H1 (cell line): ENCODE results near the gene KRAS. TPM values are rescaled to one million over a fixed set of nuclear protein-coding genes. Genes with fewer than 3 reads are reported as not detected.

Source experiments
- CTCF ChIA-PET: fragments of 300-600 bp; sonication (Branson Sonifier 250); formaldehyde crosslinking; loops from one replicate; lab custom pipeline; 2021; ENCODE audit not compliant: partially characterized antibody; lab: Charles Lee
- POLR2A ChIA-PET: fragments of 300-600 bp; sonication (Branson Sonifier 250); formaldehyde crosslinking; loops from one replicate; lab custom pipeline; 2021; ENCODE audit warnings: inconsistent platforms; ENCODE audit not compliant: partially characterized antibody; lab: Charles Lee
- DNase-seq, 2 experiments: peaks; one replicate each; pipeline versions ENCODE4 v3.0.0 to v3.0.0-alpha.2; 2010 to 2022; ENCODE audit warnings: low spot score in 2 of 2, low read depth in 1 of 2, mixed read lengths in 1 of 2
- FAIRE-seq: peaks from 2 replicates; lab custom pipeline; 2011; peaks lifted over from hg19 to GRCh38; lab: Jason Lieb, UNC
- H2AFZ ChIP-seq: 2 replicates; pipeline ENCODE4 v1.8.1; 2012; ENCODE audit warnings: low read length, inconsistent platforms
- H2AK5ac ChIP-seq: 2 replicates; pipeline ENCODE4 v1.6.1; 2013; ENCODE audit warnings: low read depth, low read length
- H2BK120ac ChIP-seq: replicated peaks from 2 replicates; pipeline ENCODE3; 2013; ENCODE audit warnings: low read depth, low read length, inconsistent platforms
- H2BK12ac ChIP-seq: 2 replicates; pipeline ENCODE4 v1.6.1; 2013; ENCODE audit warnings: low read depth, low read length
- H2BK15ac ChIP-seq: 2 replicates; pipeline ENCODE4 v1.6.1; 2013; ENCODE audit warnings: low read length
- H2BK20ac ChIP-seq: 2 replicates; pipeline ENCODE4 v1.6.1; 2013; ENCODE audit warnings: low read length
- H2BK5ac ChIP-seq: 2 replicates; pipeline ENCODE4 v1.6.1; 2013; ENCODE audit warnings: low read depth, low read length
- H3K14ac ChIP-seq: 2 replicates; pipeline ENCODE4 v1.6.1; 2013; ENCODE audit warnings: inconsistent platforms; ENCODE audit not compliant: insufficient read length
- H3K18ac ChIP-seq: 2 replicates; pipeline ENCODE4 v1.6.1; 2013; ENCODE audit warnings: low read length; ENCODE audit errors: extremely low read depth
- H3K23ac ChIP-seq: 2 replicates; pipeline ENCODE4 v1.6.1; 2013; ENCODE audit warnings: inconsistent platforms; ENCODE audit not compliant: insufficient read length
- H3K23me2 ChIP-seq: 2 replicates; pipeline ENCODE4 v1.6.1; 2013; ENCODE audit warnings: low read depth, low read length
- H3K27ac ChIP-seq: 2 replicates; pipeline ENCODE4 v1.6.1; 2011; ENCODE audit warnings: low read depth, low read length, inconsistent platforms
- H3K27me3 ChIP-seq, 4 experiments: replicated peaks in 1 of 4; 1 replicate in 1 of 4; 2 replicates in 3 of 4; pipeline versions ENCODE4 v1.6.1 to v1.8.1; 2011 to 2013; ENCODE audit warnings: low read length in 3 of 4, mild to moderate bottlenecking in 3 of 4, inconsistent platforms in 2 of 4, mixed read lengths in 2 of 4, moderate library complexity in 1 of 4; ENCODE audit not compliant: control insufficient read depth in 3 of 4, insufficient read depth in 3 of 4; ENCODE audit errors: extremely low read depth in 1 of 4
- H3K36me3 ChIP-seq, 4 experiments: 2 replicates each; pipeline versions ENCODE4 v1.6.1 to v1.8.1; 2011 to 2013; ENCODE audit warnings: mild to moderate bottlenecking in 4 of 4, low read length in 3 of 4, moderate library complexity in 2 of 4, control low read depth in 1 of 4, inconsistent platforms in 1 of 4; ENCODE audit not compliant: insufficient read depth in 4 of 4, control insufficient read depth in 2 of 4
- H3K4ac ChIP-seq: replicated peaks from 2 replicates; pipeline ENCODE3; 2013; ENCODE audit warnings: low read length, low read depth, mixed read lengths, inconsistent platforms; ENCODE audit not compliant: insufficient read length
- H3K4me1 ChIP-seq, 4 experiments: replicated peaks in 1 of 4; 1 replicate in 1 of 4; 2 replicates in 3 of 4; pipeline versions ENCODE4 v1.6.1 to v1.8.1; 2011 to 2013; ENCODE audit warnings: low read length in 3 of 4, inconsistent platforms in 2 of 4, mixed read lengths in 1 of 4; ENCODE audit not compliant: insufficient read depth in 4 of 4, control insufficient read depth in 3 of 4
- H3K4me2 ChIP-seq, 2 experiments: 2 replicates each; pipeline versions ENCODE4 v1.6.1 to v1.8.1; 2011 to 2013; ENCODE audit warnings: low read depth in 2 of 2, low read length in 2 of 2, control low read depth in 1 of 2, inconsistent platforms in 1 of 2, mild to moderate bottlenecking in 1 of 2; ENCODE audit not compliant: insufficient read depth in 1 of 2
- H3K4me3 ChIP-seq, 4 experiments: fragments of 200-600, 300-600 bp in 1 of 4; sonication (generic), shearing (Covaris generic), sonication (Bioruptor Twin) in 1 of 4; 2 replicates each; pipeline versions ENCODE4 v1.5.1 to v1.8.1; 2011 to 2016; ENCODE audit warnings: low read length in 4 of 4, low read depth in 3 of 4, control low read depth in 2 of 4, inconsistent platforms in 2 of 4, mild to moderate bottlenecking in 2 of 4, mixed read lengths in 1 of 4, moderate library complexity in 1 of 4; ENCODE audit not compliant: insufficient read depth in 2 of 4; ENCODE audit errors: extremely low read depth in 1 of 4
- H3K56ac ChIP-seq: replicated peaks from 2 replicates; pipeline ENCODE3; 2013; ENCODE audit warnings: low read depth, mild to moderate bottlenecking, mixed read lengths, low read length, inconsistent platforms; ENCODE audit not compliant: insufficient read length
- H3K79me1 ChIP-seq: 2 replicates; pipeline ENCODE4 v1.6.1; 2013; ENCODE audit warnings: low read depth, low read length, control low read depth
- H3K79me2 ChIP-seq, 2 experiments: 2 replicates each; pipeline versions ENCODE4 v1.6.1 to v1.8.1; 2012 to 2013; ENCODE audit warnings: low read length in 2 of 2, mild to moderate bottlenecking in 2 of 2, inconsistent platforms in 1 of 2; ENCODE audit not compliant: insufficient read depth in 2 of 2, control insufficient read depth in 1 of 2
- H3K9ac ChIP-seq, 4 experiments: replicated peaks in 1 of 4; 1 replicate in 1 of 4; 2 replicates in 3 of 4; pipeline versions ENCODE4 v1.6.1 to v1.8.1; 2011 to 2013; ENCODE audit warnings: low read depth in 3 of 4, low read length in 3 of 4, control low read depth in 2 of 4, mild to moderate bottlenecking in 2 of 4, moderate library complexity in 2 of 4, inconsistent platforms in 1 of 4; ENCODE audit errors: extremely low read depth in 1 of 4
- H3K9me3 ChIP-seq, 2 experiments: 2 replicates each; pipeline versions ENCODE4 v1.6.1 to v1.8.1; 2012 to 2013; ENCODE audit warnings: mild to moderate bottlenecking in 2 of 2, moderate library complexity in 2 of 2, control low read depth in 1 of 2, inconsistent platforms in 1 of 2, low read depth in 1 of 2, low read length in 1 of 2, mixed read lengths in 1 of 2; ENCODE audit not compliant: insufficient read depth in 2 of 2
- H4K20me1 ChIP-seq, 2 experiments: replicated peaks in 1 of 2; 2 replicates each; pipeline versions ENCODE3 to v1.8.1; 2011 to 2013; ENCODE audit warnings: inconsistent platforms in 2 of 2, low read length in 2 of 2, mild to moderate bottlenecking in 1 of 2; ENCODE audit not compliant: insufficient read depth in 2 of 2, control insufficient read depth in 1 of 2
- H4K5ac ChIP-seq: 2 replicates; pipeline ENCODE4 v1.6.1; 2013; ENCODE audit warnings: low read length, low read depth, mixed read lengths, inconsistent platforms; ENCODE audit not compliant: insufficient read length
- H4K8ac ChIP-seq: 2 replicates; pipeline ENCODE4 v1.8.0; 2013; ENCODE audit warnings: mild to moderate bottlenecking, moderate library complexity, low read length, inconsistent platforms; ENCODE audit not compliant: insufficient read depth; ENCODE audit errors: extremely low read depth
- H4K91ac ChIP-seq: replicated peaks from 2 replicates; pipeline ENCODE3; 2013; ENCODE audit warnings: low read length, mixed read lengths, inconsistent platforms; ENCODE audit not compliant: insufficient read length
- ASH2L ChIP-seq: fragments of 200-600, 300-600 bp; sonication (generic); IDR thresholded peaks from one replicate; pipeline ENCODE4 v1.7.1; 2017; ENCODE audit warnings: low read length
- BCL11A ChIP-seq, 2 experiments: IDR thresholded peaks; one replicate each; pipeline ENCODE4 v1.6.1; 2011; ENCODE audit warnings: low read depth in 2 of 2, low read length in 2 of 2, mild to moderate bottlenecking in 2 of 2
- CHD2 ChIP-seq: IDR thresholded peaks from 2 replicates; pipeline ENCODE4 v1.6.1; 2012; ENCODE audit warnings: low read length, improper control_type of control experiment
- CTCF ChIP-seq, 3 experiments: IDR thresholded peaks; 1 replicate in 2 of 3; 2 replicates in 1 of 3; pipeline versions ENCODE4 v1.5.1 to v1.6.1; 2011; ENCODE audit warnings: low read length in 3 of 3, mild to moderate bottlenecking in 3 of 3, inconsistent platforms in 2 of 3, low read depth in 1 of 3, moderate library complexity in 1 of 3; ENCODE audit not compliant: insufficient read depth in 1 of 3; ENCODE audit errors: control extremely low read depth in 1 of 3
- GTF2F1 ChIP-seq: IDR thresholded peaks from 2 replicates; pipeline ENCODE4 v1.6.1; 2012; ENCODE audit warnings: low read depth, low read length, improper control_type of control experiment, borderline replicate concordance
- POU5F1 ChIP-seq: IDR thresholded peaks from 2 replicates; pipeline ENCODE4 v1.6.1; 2011; ENCODE audit warnings: low read depth, mild to moderate bottlenecking, low read length, moderate library complexity
- RAD21 ChIP-seq, 2 experiments: IDR thresholded peaks in 1 of 2; conservative IDR thresholded peaks in 1 of 2; 2 replicates each; pipeline ENCODE4 v1.6.1; 2011; ENCODE audit warnings: low read depth in 2 of 2, low read length in 2 of 2, improper control_type of control experiment in 1 of 2, inconsistent platforms in 1 of 2, mild to moderate bottlenecking in 1 of 2, moderate library complexity in 1 of 2
- TCF12 ChIP-seq: IDR thresholded peaks from 2 replicates; pipeline ENCODE4 v1.6.1; 2011; ENCODE audit warnings: low read depth, mild to moderate bottlenecking, low read length
- WGBS, 2 experiments: shearing (Covaris generic) in 1 of 2; methylation state at CpG; one replicate each; pipeline versions ENCODE4 v1.1.6 to v1.1.7; 2013 to 2015; ENCODE audit warnings: low lambda C conversion rate in 2 of 2, mixed read lengths in 2 of 2, inconsistent platforms in 1 of 2, low coverage in 1 of 2, missing lambda C conversion rate in 1 of 2; ENCODE audit not compliant: insufficient replicate concordance in 2 of 2, insufficient coverage in 1 of 2, insufficient read length in 1 of 2; ENCODE audit errors: extremely low coverage in 1 of 2, missing lambda C conversion rate in 1 of 2; 5-methylcytosine and 5-hydroxymethylcytosine counted together
- polyA plus RNA-seq, 7 experiments: library from polyadenylated mRNA; depleted of rRNA in 3 of 7; stranded (reverse) in 5 of 7; unstranded in 2 of 7; fragments of >200 nt in 5 of 7; fragments of 200-250 nt in 2 of 7; gene quantifications; 1 replicate in 5 of 7; 2 replicates in 1 of 7; 4 replicates in 1 of 7; pipeline versions ENCODE4 v1.2.1 to v1.2.3, GENCODE V29; 2011 to 2013; ENCODE audit warnings: missing spikeins in 2 of 7, mixed read lengths in 2 of 7
- total RNA-seq: library from RNA; stranded (reverse); fragmentation: NEBNext Ultra II Directional; extraction: Animal tissue kit (Norgen Biotek cat#: 25700); gene quantifications from 2 replicates; pipeline ENCODE4 v1.2.1, GENCODE V29; 2021

The KRAS gene
- total and polyA plus RNA-seq, 2 of the 8 experiments (the other 6 are each of a cell fraction or from before 2014, with no cell fraction given): 24.8 to 64.6 TPM

GRCh38 chr12:25182765-25183164 lies 68.0 kb downstream of the KRAS start:
- H3K18ac ChIP-seq: no peak overlapping the region
- no peaks in the 10 kb centered on the region for H3K79me1 ChIP-seq
- H3K4ac ChIP-seq: no peak overlapping the region
- no peaks in the 10 kb centered on the region for H4K20me1 ChIP-seq
- no peak overlapping the region for H2BK20ac ChIP-seq
- no peak overlapping the region for H3K9ac ChIP-seq
- H3K9me3 ChIP-seq: no peaks in the 10 kb centered on the region
- H3K4me3 ChIP-seq: no peak overlapping the region
- H2AK5ac ChIP-seq: no peak overlapping the region
- H2BK5ac ChIP-seq: no peak overlapping the region
- no peak overlapping the region for H2BK120ac ChIP-seq
- no peak for FAIRE-seq
- ChIA-PET POLR2A (no interaction called here), CTCF (interaction anchor here (0.6 to 0.7 kb wide), 2 partner anchors 26 to 1149 kb away, joined by 3 to 4 read pairs; no protein-coding TSS in a partner anchor)
- H3K4me2 ChIP-seq: no peak overlapping the region
- H3K23ac ChIP-seq: no peak overlapping the region
- H3K27ac ChIP-seq: no peak overlapping the region
- H4K8ac ChIP-seq: no peak overlapping the region
- no peak for DNase-seq
- no peaks in the 10 kb centered on the region for H3K79me2 ChIP-seq
- H2AFZ ChIP-seq: peak overlapping the region; percentile 37; the same call in 1 of the 2 replicates
- H4K91ac ChIP-seq: no peak overlapping the region
- H2BK12ac ChIP-seq: no peak overlapping the region
- TF ChIP-seq GTF2F1 (no peak), BCL11A (IDR thresholded peaks at IDR 0.05; ENCODE audit: low read depth in 2 of 2, low read length in 2 of 2) (no peak), RAD21 (IDR thresholded peaks at IDR 0.05 in 1 of 2, conservative IDR thresholded peaks at IDR 0.05 in 1 of 2; ENCODE audit: low read depth in 2 of 2, low read length in 2 of 2) (no peak), CHD2 (no peak), POU5F1 (no peak), ASH2L (no peak), TCF12 (no peak), CTCF (IDR thresholded peaks at IDR 0.05; ENCODE audit: control extremely low read depth in 1 of 3, insufficient read depth in 1 of 3, low read depth in 1 of 3, low read length in 3 of 3) (no peak)
- H3K36me3 ChIP-seq: no peaks in the 10 kb centered on the region
- WGBS, 2 experiments: 80% methylated on average over 3 of the region's 3 CpGs; no CpG with 5 or more reads in 1 of the 2 experiments
- H3K56ac ChIP-seq: no peak overlapping the region
- no peak overlapping the region for H2BK15ac ChIP-seq
- no peak overlapping the region for H4K5ac ChIP-seq
- H3K27me3 ChIP-seq: no peaks in the 10 kb centered on the region
- no peak overlapping the region for H3K14ac ChIP-seq
- H3K4me1 ChIP-seq: no peaks in the 10 kb centered on the region
- no peaks in the 10 kb centered on the region for H3K23me2 ChIP-seq
